ENCODE data around the gene MAEL. TPM values are rescaled to one million over a fixed set of nuclear protein-coding genes. Genes with fewer than 3 reads are reported as not detected.

Gene MAEL
- polyA plus RNA-seq, 4 donors = 0.10 TPM; not detected in 3

- Histone ChIP-seq H3K27me3 (ENCODE audit: control insufficient read depth in 3 of 3, insufficient read depth in 3 of 3, low read length in 3 of 3) (no peaks in the 10 kb centered on the region), H3K27ac (ENCODE audit: low read depth in 1 of 3, low read length in 2 of 3) (no peak overlapping the region), H3K4me1 (ENCODE audit: control insufficient read depth in 3 of 3, insufficient read depth in 2 of 3, low read depth in 1 of 3, low read length in 2 of 3) (peaks cover 0 to 4% (median 0%) of the 10 kb centered on the region in 3 donors), H3K36me3 (ENCODE audit: control insufficient read depth in 3 of 3, insufficient read depth in 2 of 3, low read depth in 1 of 3, low read length in 3 of 3) (peaks cover 0 to 54% (median 15%) of the 10 kb centered on the region in 3 donors), H3K9me3 (ENCODE audit: control insufficient read depth in 2 of 2, insufficient read depth in 1 of 2, low read depth in 1 of 2, low read length in 1 of 2) (no peaks in the 10 kb centered on the region), H3K4me3 (ENCODE audit: low read depth in 1 of 3, low read length in 3 of 3) (no peak overlapping the region)
- 74 to 84% (median 80%) methylated on average over 14 of the region's 14 CpGs for WGBS, 3 donors
- FAIRE-seq (no peak), DNase-seq (no peak)
These were observed 66.0 kb downstream of the MAEL start for GRCh38 chr1:167054946-167055630.

- FAIRE-seq (no peak), DNase-seq (peak in 1 of 2 donors; percentile 16)
- Histone ChIP-seq H3K9me3 (ENCODE audit: control insufficient read depth in 2 of 2, insufficient read depth in 1 of 2, low read depth in 1 of 2, low read length in 1 of 2) (no peaks in the 10 kb centered on the region), H3K27me3 (ENCODE audit: control insufficient read depth in 3 of 3, insufficient read depth in 3 of 3, low read length in 3 of 3) (no peaks in the 10 kb centered on the region), H3K36me3 (ENCODE audit: control insufficient read depth in 3 of 3, insufficient read depth in 2 of 3, low read depth in 1 of 3, low read length in 3 of 3) (peaks cover 0 to 50% (median 15%) of the 10 kb centered on the region in 3 donors), H3K27ac (ENCODE audit: low read depth in 1 of 3, low read length in 2 of 3) (no peak overlapping the region), H3K4me3 (ENCODE audit: low read depth in 1 of 3, low read length in 3 of 3) (no peak overlapping the region), H3K4me1 (ENCODE audit: control insufficient read depth in 3 of 3, insufficient read depth in 2 of 3, low read depth in 1 of 3, low read length in 2 of 3) (peaks cover 0 to 4% (median 0%) of the 10 kb centered on the region in 3 donors)
- 68 to 75% (median 71%) methylated on average over 10 of the region's 10 CpGs for WGBS, 3 donors
These were observed 67.6 kb downstream of the MAEL start for GRCh38 chr1:167056529-167057231.

GRCh38 chr1:167057241-167057688 is 68.2 kb downstream of the MAEL start:
- Histone ChIP-seq H3K27ac (ENCODE audit: low read depth in 1 of 3, low read length in 2 of 3) (no peak overlapping the region), H3K4me3 (ENCODE audit: low read depth in 1 of 3, low read length in 3 of 3) (no peak overlapping the region), H3K9me3 (ENCODE audit: control insufficient read depth in 2 of 2, insufficient read depth in 1 of 2, low read depth in 1 of 2, low read length in 1 of 2) (no peaks in the 10 kb centered on the region), H3K4me1 (ENCODE audit: control insufficient read depth in 3 of 3, insufficient read depth in 2 of 3, low read depth in 1 of 3, low read length in 2 of 3) (peaks cover 0 to 4% (median 0%) of the 10 kb centered on the region in 3 donors), H3K27me3 (ENCODE audit: control insufficient read depth in 3 of 3, insufficient read depth in 3 of 3, low read length in 3 of 3) (no peaks in the 10 kb centered on the region), H3K36me3 (ENCODE audit: control insufficient read depth in 3 of 3, insufficient read depth in 2 of 3, low read depth in 1 of 3, low read length in 3 of 3) (peaks cover 0 to 51% (median 10%) of the 10 kb centered on the region in 3 donors)
- DNase-seq = peak; percentile 20 to 29
- no peak for FAIRE-seq
- 55 to 69% (median 68%) methylated on average over 6 of the region's 6 CpGs for WGBS, 3 donors

GRCh38 chr1:167059045-167059808 is 70.1 kb downstream of the MAEL start:
- Histone ChIP-seq H3K4me1 (ENCODE audit: control insufficient read depth in 3 of 3, insufficient read depth in 2 of 3, low read depth in 1 of 3, low read length in 2 of 3) (peaks cover 0 to 4% (median 0%) of the 10 kb centered on the region in 3 donors), H3K27me3 (ENCODE audit: control insufficient read depth in 3 of 3, insufficient read depth in 3 of 3, low read length in 3 of 3) (no peaks in the 10 kb centered on the region), H3K4me3 (ENCODE audit: low read depth in 1 of 3, low read length in 3 of 3) (no peak overlapping the region), H3K36me3 (ENCODE audit: control insufficient read depth in 3 of 3, insufficient read depth in 2 of 3, low read depth in 1 of 3, low read length in 3 of 3) (peaks cover 0 to 48% (median 8%) of the 10 kb centered on the region in 3 donors), H3K27ac (ENCODE audit: low read depth in 1 of 3, low read length in 2 of 3) (no peak overlapping the region), H3K9me3 (ENCODE audit: control insufficient read depth in 2 of 2, insufficient read depth in 1 of 2, low read depth in 1 of 2, low read length in 1 of 2) (no peaks in the 10 kb centered on the region)
- 18 to 26% (median 26%) methylated on average over 17 of the region's 17 CpGs for WGBS, 3 donors
- DNase-seq = peak; percentile 56 to 77
- no peak for FAIRE-seq

GRCh38 chr1:167059809-167060107 is 70.7 kb downstream of the MAEL start:
- WGBS, 3 donors = 56 to 65% (median 63%) methylated on average over 1 of the region's 1 CpG
- no peak for FAIRE-seq

DNA sequence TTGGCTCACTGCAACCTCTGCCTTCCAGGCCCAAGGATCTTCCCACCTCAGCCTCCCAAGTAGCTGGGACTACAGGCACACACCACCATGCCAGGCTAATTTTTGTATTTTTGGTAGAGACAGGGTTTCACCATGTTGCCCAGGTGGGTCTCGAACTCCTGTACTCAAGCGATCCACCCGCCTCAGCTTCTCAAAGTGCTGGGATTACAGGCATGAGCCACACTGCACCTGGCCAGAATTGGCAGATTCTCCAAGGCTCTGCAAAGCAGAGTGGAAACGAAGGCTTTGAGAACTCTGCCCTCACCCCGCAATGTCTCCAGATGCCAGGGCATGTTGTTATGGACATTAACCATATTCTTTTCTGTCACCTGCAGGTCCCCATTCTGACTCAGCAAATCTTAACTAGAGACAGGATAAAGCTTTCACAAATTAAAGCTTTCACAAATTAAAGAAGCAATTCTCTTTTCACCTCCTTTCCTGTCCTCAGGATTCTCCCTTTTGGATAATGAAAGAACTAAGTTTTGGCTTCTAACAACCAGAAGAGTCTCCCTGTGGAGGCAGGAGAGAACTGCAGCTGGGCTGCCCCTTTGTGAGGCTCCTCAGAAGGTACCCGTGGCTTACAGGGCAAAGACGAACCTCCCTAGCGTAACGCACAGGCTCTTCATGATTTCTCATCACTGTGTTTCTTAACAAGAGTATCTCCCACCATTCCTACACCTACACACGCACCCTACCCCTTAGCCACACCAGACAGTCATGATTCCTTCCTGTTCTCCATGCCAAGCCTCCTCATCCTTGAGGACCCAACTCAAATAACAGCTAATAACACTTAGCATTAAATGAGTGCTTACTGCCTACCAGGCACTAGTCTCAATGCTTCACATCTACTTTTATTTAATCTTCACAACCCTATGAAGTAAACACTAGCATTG is 71.3 kb downstream of the MAEL start:
- Histone ChIP-seq H3K4me3 (ENCODE audit: low read depth in 1 of 3, low read length in 3 of 3) (no peak overlapping the region), H3K27me3 (ENCODE audit: control insufficient read depth in 3 of 3, insufficient read depth in 3 of 3, low read length in 3 of 3) (no peaks in the 10 kb centered on the region), H3K36me3 (ENCODE audit: control insufficient read depth in 3 of 3, insufficient read depth in 2 of 3, low read depth in 1 of 3, low read length in 3 of 3) (peaks cover 0 to 40% (median 9%) of the 10 kb centered on the region in 3 donors), H3K9me3 (ENCODE audit: control insufficient read depth in 2 of 2, insufficient read depth in 1 of 2, low read depth in 1 of 2, low read length in 1 of 2) (no peaks in the 10 kb centered on the region), H3K4me1 (ENCODE audit: control insufficient read depth in 3 of 3, insufficient read depth in 2 of 3, low read depth in 1 of 3, low read length in 2 of 3) (peaks cover 0 to 4% (median 0%) of the 10 kb centered on the region in 3 donors), H3K27ac (ENCODE audit: low read depth in 1 of 3, low read length in 2 of 3) (no peak overlapping the region)
- DNase-seq (no peak), FAIRE-seq (no peak)
- 77 to 82% (median 81%) methylated on average over 10 of the region's 10 CpGs for WGBS, 3 donors

More at GRCh38 chr1:167059809-167060107, 70.7 kb downstream of the MAEL start:
- peaks cover 0 to 4% (median 0%) of the 10 kb centered on the region in 3 donors for H3K4me1 ChIP-seq (ENCODE audit: control insufficient read depth in 3 of 3, insufficient read depth in 2 of 3, low read depth in 1 of 3, low read length in 2 of 3)
- no peaks in the 10 kb centered on the region for H3K27me3 ChIP-seq (ENCODE audit: control insufficient read depth in 3 of 3, insufficient read depth in 3 of 3, low read length in 3 of 3)
- DNase-seq = no peak
- H3K4me3 ChIP-seq (ENCODE audit: low read depth in 1 of 3, low read length in 3 of 3) = no peak overlapping the region
- no peak overlapping the region for H3K27ac ChIP-seq (ENCODE audit: low read depth in 1 of 3, low read length in 2 of 3)
- H3K9me3 ChIP-seq (ENCODE audit: control insufficient read depth in 2 of 2, insufficient read depth in 1 of 2, low read depth in 1 of 2, low read length in 1 of 2) = no peaks in the 10 kb centered on the region
- peaks cover 0 to 42% (median 9%) of the 10 kb centered on the region in 3 donors for H3K36me3 ChIP-seq (ENCODE audit: control insufficient read depth in 3 of 3, insufficient read depth in 2 of 3, low read depth in 1 of 3, low read length in 3 of 3)

GRCh38 chr1:167061073-167061464 is 72.0 kb downstream of the MAEL start:
- no peak overlapping the region for H3K4me3 ChIP-seq (ENCODE audit: low read depth in 1 of 3, low read length in 3 of 3)
- 84 to 90% (median 89%) methylated on average over 3 of the region's 3 CpGs for WGBS, 3 donors
- H3K36me3 ChIP-seq (ENCODE audit: control insufficient read depth in 3 of 3, insufficient read depth in 2 of 3, low read depth in 1 of 3, low read length in 3 of 3) = peaks cover 0 to 41% (median 9%) of the 10 kb centered on the region in 3 donors
- no peak for DNase-seq
- no peak overlapping the region for H3K27ac ChIP-seq (ENCODE audit: low read depth in 1 of 3, low read length in 2 of 3)
- no peak for FAIRE-seq
- peaks cover 0 to 4% (median 0%) of the 10 kb centered on the region in 3 donors for H3K4me1 ChIP-seq (ENCODE audit: control insufficient read depth in 3 of 3, insufficient read depth in 2 of 3, low read depth in 1 of 3, low read length in 2 of 3)
- H3K27me3 ChIP-seq (ENCODE audit: control insufficient read depth in 3 of 3, insufficient read depth in 3 of 3, low read length in 3 of 3) = no peaks in the 10 kb centered on the region
- no peaks in the 10 kb centered on the region for H3K9me3 ChIP-seq (ENCODE audit: control insufficient read depth in 2 of 2, insufficient read depth in 1 of 2, low read depth in 1 of 2, low read length in 1 of 2)
